Gastroesophageal sphincter (tissue), 4 donors: ENCODE data around the gene RPS10. TPM values are rescaled to one million over a fixed set of nuclear protein-coding genes. Genes with fewer than 3 reads are reported as not detected.

ENCODE experiments used
- ATAC-seq: fragments of 150-250 bp; one replicate; pipeline ENCODE4 v1.9.1; 2016; ENCODE audit warnings: mild to moderate bottlenecking, moderate library complexity
- H3K27ac ChIP-seq, 4 donors: fragments of 200-600 bp; sonication (generic) in 3 of 4; 1 replicate in 3 of 4; 2 replicates in 1 of 4; pipeline ENCODE4 v1.5.1; 2016 to 2019
- H3K27me3 ChIP-seq: fragments of 200-600 bp; sonication (generic); one replicate; pipeline ENCODE4 v1.5.1; 2019
- H3K36me3 ChIP-seq, 2 donors: fragments of 200-600 bp; sonication (generic); one replicate each; pipeline ENCODE4 v1.5.1; 2019; ENCODE audit warnings: control low read depth in 1 of 2
- H3K4me1 ChIP-seq, 3 donors: fragments of 200-600 bp; sonication (generic); 1 replicate in 2 of 3; 2 replicates in 1 of 3; pipeline ENCODE4 v1.5.1; 2016 to 2019; ENCODE audit warnings: control low read depth in 2 of 3
- H3K4me3 ChIP-seq, 2 donors: fragments of 200-600 bp; sonication (generic); one replicate each; pipeline ENCODE4 v1.5.1; 2019; ENCODE audit warnings: mild to moderate bottlenecking in 1 of 2, moderate library complexity in 1 of 2
- H3K9me3 ChIP-seq, 3 donors: fragments of 200-600 bp; sonication (generic); one replicate each; pipeline ENCODE4 v1.5.1; 2017 to 2019; ENCODE audit warnings: control low read depth in 2 of 3
- CTCF ChIP-seq, 4 experiments: fragments of 200-600 bp in 2 of 4; fragments of 450-650 bp in 2 of 4; sonication (generic) in 1 of 4; IDR thresholded peaks; one replicate each; pipeline ENCODE4 v1.5.1; 2017 to 2019; ENCODE audit warnings: antibody characterized with exemption in 4 of 4, mild to moderate bottlenecking in 2 of 4, moderate library complexity in 2 of 4
- EP300 ChIP-seq: sonication (generic); formaldehyde crosslinking; IDR thresholded peaks from one replicate; pipeline ENCODE4 v1.6.1; 2017; ENCODE audit warnings: antibody characterized with exemption, mild to moderate bottlenecking
- POLR2A ChIP-seq, 2 donors: fragments of 450-650 bp; IDR thresholded peaks; one replicate each; pipeline ENCODE4 v1.6.1; 2017; ENCODE audit warnings: antibody characterized with exemption in 2 of 2, mild to moderate bottlenecking in 2 of 2, moderate library complexity in 1 of 2
- POLR2AphosphoS5 ChIP-seq: sonication (generic); formaldehyde crosslinking; IDR thresholded peaks from one replicate; pipeline ENCODE4 v1.6.1; 2017; ENCODE audit warnings: antibody characterized with exemption
- WGBS, 2 donors: methylation state at CpG; one replicate each; pipeline ENCODE4 v1.1.5; 2018; ENCODE audit warnings: low coverage in 1 of 2; 5-methylcytosine and 5-hydroxymethylcytosine counted together
- total RNA-seq, 4 donors: library from RNA; depleted of rRNA; stranded (reverse); fragments of >200 nt; gene quantifications; one replicate each; pipeline ENCODE4 v1.1.0, GENCODE V29; 2016

Gene RPS10
- total RNA-seq, 4 donors from 2014 or later: 1,014 to 3,120 (median 2,269) TPM

- no peaks in the 10 kb centered on the region for H3K36me3 ChIP-seq
- H3K27me3 ChIP-seq: peaks cover 4% of the 10 kb centered on the region
- 85 to 89% methylated on average over 4 to 5 of the region's 5 CpGs for WGBS, 2 donors
- no peaks in the 10 kb centered on the region for H3K4me1 ChIP-seq
- ATAC-seq: no peak
- no peak overlapping the region for H3K27ac ChIP-seq
- no peak overlapping the region for H3K4me3 ChIP-seq
- TF ChIP-seq EP300 (no peak), CTCF (IDR thresholded peaks at IDR 0.05) (no peak), POLR2AphosphoS5 (no peak), POLR2A (IDR thresholded peaks at IDR 0.05) (no peak)
- H3K9me3 ChIP-seq: peaks cover 0 to 13% (median 0%) of the 10 kb centered on the region in 3 donors
These were observed 46.6 kb upstream of the RPS10 start for GRCh38 chr6:34472425-34472824.

DNA sequence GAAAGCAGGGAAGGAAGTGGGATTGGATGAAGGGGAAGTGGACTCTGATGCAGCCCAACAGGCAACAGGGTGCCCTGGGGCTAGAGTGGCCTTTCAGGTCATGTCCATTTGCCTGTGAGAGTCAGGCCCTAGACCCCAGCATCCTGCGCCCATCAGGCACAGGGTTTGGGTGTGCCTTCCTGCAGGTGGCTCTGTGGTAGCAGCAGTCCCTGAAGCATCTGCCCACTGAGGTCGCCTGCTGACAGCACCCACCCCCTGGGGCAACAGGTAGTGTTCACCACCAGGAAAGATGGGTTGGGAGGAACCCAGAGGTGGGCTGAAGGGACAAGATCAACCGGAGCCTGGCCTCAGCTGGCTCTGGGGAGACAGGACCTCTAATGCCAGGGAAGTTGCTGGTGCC lies 43.6 kb upstream of the RPS10 start:
- peaks cover 0 to 13% (median 8%) of the 10 kb centered on the region in 3 donors for H3K4me1 ChIP-seq
- no peak for TF ChIP-seq CTCF (IDR thresholded peaks at IDR 0.05)
- H3K27ac ChIP-seq: no peak overlapping the region
- no peak overlapping the region for H3K4me3 ChIP-seq
- H3K9me3 ChIP-seq: peaks cover 0 to 13% (median 0%) of the 10 kb centered on the region in 3 donors
- H3K27me3 ChIP-seq: peaks cover 27% of the 10 kb centered on the region
- no peak for ATAC-seq
- WGBS, 2 donors: no CpG with 5 or more reads among the region's 3 CpGs
- no peaks in the 10 kb centered on the region for H3K36me3 ChIP-seq

DNA sequence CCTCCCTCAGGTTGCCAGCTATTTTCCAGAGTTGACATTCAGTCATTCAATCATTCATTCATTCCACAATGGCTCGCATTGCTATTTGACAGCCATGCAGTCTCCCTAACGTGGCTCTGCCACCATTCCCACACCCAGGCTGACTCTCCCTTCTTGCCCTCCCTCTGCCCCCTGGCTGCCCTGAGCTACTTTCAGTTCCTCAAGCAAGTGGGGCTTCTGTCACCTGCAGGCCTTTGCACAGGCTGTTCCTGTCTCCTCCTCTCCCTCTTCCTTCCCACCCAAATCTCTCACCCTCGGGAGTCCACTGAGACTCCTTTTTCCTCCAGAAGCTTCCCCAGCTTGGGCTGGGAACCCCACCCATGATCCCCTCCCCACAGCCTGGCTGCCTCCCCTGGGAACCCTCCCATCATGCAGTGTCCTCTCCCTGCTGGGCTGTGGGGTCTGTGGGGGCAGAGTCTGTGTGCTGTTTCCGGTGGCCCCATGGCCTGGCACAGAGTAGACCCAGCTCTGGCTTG lies 42.6 kb upstream of the RPS10 start:
- no peak for ATAC-seq
- Histone ChIP-seq H3K4me1 (peaks cover 0 to 13% (median 8%) of the 10 kb centered on the region in 3 donors), H3K27me3 (peaks cover 38% of the 10 kb centered on the region), H3K27ac (no peak overlapping the region), H3K9me3 (peaks cover 0 to 2% (median 0%) of the 10 kb centered on the region in 3 donors), H3K4me3 (no peak overlapping the region), H3K36me3 (no peaks in the 10 kb centered on the region)
- TF ChIP-seq EP300 (no peak), CTCF (IDR thresholded peaks at IDR 0.05) (no peak), POLR2AphosphoS5 (no peak), POLR2A (IDR thresholded peaks at IDR 0.05) (no peak)
- 83 to 91% methylated on average over 2 to 4 of the region's 4 CpGs for WGBS, 2 donors

GRCh38 chr6:34466242-34467185 lies 40.6 kb upstream of the RPS10 start:
- peak overlapping the region in 1 of 2 donors; percentile 46 for H3K4me3 ChIP-seq
- no peak for ATAC-seq
- peaks cover 42% of the 10 kb centered on the region for H3K27me3 ChIP-seq
- no peak overlapping the region for H3K27ac ChIP-seq
- TF ChIP-seq POLR2AphosphoS5: no peak
- TF ChIP-seq EP300: no peak
- TF ChIP-seq POLR2A (IDR thresholded peaks at IDR 0.05): no peak
- TF ChIP-seq CTCF (IDR thresholded peaks at IDR 0.05): no peak
- 42 to 100% methylated on average over 1 to 6 of the region's 28 CpGs for WGBS, 2 donors
- no peaks in the 10 kb centered on the region for H3K36me3 ChIP-seq
- H3K9me3 ChIP-seq: no peaks in the 10 kb centered on the region
- peaks cover 0 to 13% (median 8%) of the 10 kb centered on the region in 3 donors for H3K4me1 ChIP-seq
